Stimulated activated CD4-positive, alpha-beta T cell treated with anti-CD3 and anti-CD28 coated beads, Interleukin-1b, Interleukin-23, amount 100 ng/mL, for 48 hours (primary cell): Measurements from ENCODE around the gene CHST5.
"Not testable (repeated sequence)": the region's sequence is repeated elsewhere in the genome, so short reads cannot be mapped to it uniquely, and the experiment has no call there.

Experiments used
- DNase-seq: peaks from one replicate; pipeline ENCODE4 v3.0.0-alpha.2; 2020

CHST5 gene

GRCh38 chr16:75502916-75503605, 32.8 kb downstream of the CHST5 start:
- no peak for DNase-seq

- DNase-seq, result not testable (repeated sequence)
These were observed 34.1 kb downstream of the CHST5 start for GRCh38 chr16:75501820-75502219.

- DNase-seq, result no peak
These were observed 34.5 kb downstream of the CHST5 start for GRCh38 chr16:75501359-75501758.

GRCh38 chr16:75498605-75499322, 37.1 kb downstream of the CHST5 start:
- DNase-seq, result not testable (repeated sequence)

GRCh38 chr16:75497558-75497957, 38.4 kb downstream of the CHST5 start:
- no peak for DNase-seq

GRCh38 chr16:75495076-75495674, 40.7 kb downstream of the CHST5 start, which contains the start of gene CHST6:
Gene CHST6, minus strand, starts transcription at chr16:75495441. Its CDS starts 15,613 bp downstream, at chr16:75479828.
- no peak for DNase-seq

- no peak for DNase-seq
These were observed 41.2 kb downstream of the CHST5 start for GRCh38 chr16:75494661-75495075.

GRCh38 chr16:75494184-75494583, 41.7 kb downstream of the CHST5 start:
- DNase-seq, result no peak

- no peak for DNase-seq
These were observed 44.0 kb downstream of the CHST5 start for GRCh38 chr16:75491876-75492275.

GRCh38 chr16:75488322-75488721, 47.6 kb downstream of the CHST5 start:
- DNase-seq, result no peak

GRCh38 chr16:75486676-75487313, 49.1 kb downstream of the CHST5 start:
- no peak for DNase-seq

GRCh38 chr16:75486014-75486675, 49.8 kb downstream of the CHST5 start:
- DNase-seq, result no peak

GRCh38 chr16:75485230-75486013, 50.5 kb downstream of the CHST5 start:
- DNase-seq, result no peak

GRCh38 chr16:75483222-75483621, 52.7 kb downstream of the CHST5 start:
- DNase-seq, result no peak

- no peak for DNase-seq
These were observed 53.3 kb downstream of the CHST5 start for GRCh38 chr16:75482434-75483205.

GRCh38 chr16:75481475-75481874, 54.4 kb downstream of the CHST5 start:
- no peak for DNase-seq

GRCh38 chr16:75479421-75479990, 56.4 kb downstream of the CHST5 start:
- DNase-seq, result no peak
